ENCODE data around the gene MINPP1. TPM values are rescaled to one million over a fixed set of nuclear protein-coding genes. Genes with fewer than 3 reads are reported as not detected.
"Not testable (repeated sequence)": the region's sequence is repeated elsewhere in the genome, so short reads cannot be mapped to it uniquely, and the experiment has no call there.

The MINPP1 gene
- total RNA-seq, 1 donor from 2014 or later, result 14.3 TPM

DNA sequence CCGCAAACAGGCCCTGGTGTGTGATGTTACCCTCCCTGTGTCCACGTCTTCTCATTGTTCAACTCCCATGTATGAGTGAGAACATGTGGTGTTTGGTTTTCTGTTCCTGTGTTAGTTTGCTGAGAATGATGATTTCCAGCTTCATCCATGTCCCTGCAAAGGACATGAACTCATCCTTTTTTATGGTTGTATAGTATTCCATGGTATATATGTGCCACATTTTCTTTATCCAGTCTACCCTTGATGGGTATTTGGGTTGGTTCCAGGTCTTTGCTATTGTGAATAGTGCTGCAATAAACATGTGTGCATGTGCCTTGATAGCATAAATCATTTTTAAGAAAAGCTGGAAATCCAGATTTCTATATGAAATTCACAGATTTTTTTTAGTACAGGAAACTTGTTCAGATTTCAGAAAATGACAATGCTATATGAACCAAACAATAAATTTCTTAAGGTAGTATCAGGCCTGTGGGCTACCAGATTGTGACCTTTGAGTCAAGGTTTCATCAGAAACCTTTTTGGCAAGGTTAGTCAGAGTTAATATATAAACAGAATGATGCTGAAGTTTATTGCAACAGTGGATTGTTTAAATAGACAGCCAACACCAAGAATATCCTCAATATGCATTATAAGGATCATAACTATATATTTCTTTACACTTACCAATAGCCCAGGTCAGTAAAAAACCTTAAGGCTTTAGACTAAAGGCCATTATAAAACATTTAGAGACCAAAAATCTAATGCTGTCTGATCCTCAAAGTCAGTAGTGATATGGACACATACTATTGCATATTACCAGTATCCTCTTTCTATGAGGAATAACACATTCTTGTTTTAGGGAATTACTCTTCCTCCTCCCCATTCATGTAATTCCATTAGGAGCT lies 86.3 kb downstream of the MINPP1 start:
- no peaks in the 10 kb centered on the region for H3K36me3 ChIP-seq
- no peaks in the 10 kb centered on the region for H3K9me3 ChIP-seq
- no peak overlapping the region for H3K4me3 ChIP-seq
- no peak for DNase-seq (ENCODE audit: low spot score in 2 of 2)
- intact Hi-C loops (cut with DNase I), result no loop called here
- TF ChIP-seq, protein P1, sequence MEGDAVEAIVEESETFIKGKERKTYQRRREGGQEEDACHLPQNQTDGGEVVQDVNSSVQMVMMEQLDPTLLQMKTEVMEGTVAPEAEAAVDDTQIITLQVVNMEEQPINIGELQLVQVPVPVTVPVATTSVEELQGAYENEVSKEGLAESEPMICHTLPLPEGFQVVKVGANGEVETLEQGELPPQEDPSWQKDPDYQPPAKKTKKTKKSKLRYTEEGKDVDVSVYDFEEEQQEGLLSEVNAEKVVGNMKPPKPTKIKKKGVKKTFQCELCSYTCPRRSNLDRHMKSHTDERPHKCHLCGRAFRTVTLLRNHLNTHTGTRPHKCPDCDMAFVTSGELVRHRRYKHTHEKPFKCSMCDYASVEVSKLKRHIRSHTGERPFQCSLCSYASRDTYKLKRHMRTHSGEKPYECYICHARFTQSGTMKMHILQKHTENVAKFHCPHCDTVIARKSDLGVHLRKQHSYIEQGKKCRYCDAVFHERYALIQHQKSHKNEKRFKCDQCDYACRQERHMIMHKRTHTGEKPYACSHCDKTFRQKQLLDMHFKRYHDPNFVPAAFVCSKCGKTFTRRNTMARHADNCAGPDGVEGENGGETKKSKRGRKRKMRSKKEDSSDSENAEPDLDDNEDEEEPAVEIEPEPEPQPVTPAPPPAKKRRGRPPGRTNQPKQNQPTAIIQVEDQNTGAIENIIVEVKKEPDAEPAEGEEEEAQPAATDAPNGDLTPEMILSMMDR (IDR thresholded peaks at IDR 0.05), result no peak
- no peaks in the 10 kb centered on the region for H3K27me3 ChIP-seq
- no peak overlapping the region for H3K27ac ChIP-seq
- peaks cover 0 to 20% of the 10 kb centered on the region in 2 donors for H3K4me1 ChIP-seq

DNA sequence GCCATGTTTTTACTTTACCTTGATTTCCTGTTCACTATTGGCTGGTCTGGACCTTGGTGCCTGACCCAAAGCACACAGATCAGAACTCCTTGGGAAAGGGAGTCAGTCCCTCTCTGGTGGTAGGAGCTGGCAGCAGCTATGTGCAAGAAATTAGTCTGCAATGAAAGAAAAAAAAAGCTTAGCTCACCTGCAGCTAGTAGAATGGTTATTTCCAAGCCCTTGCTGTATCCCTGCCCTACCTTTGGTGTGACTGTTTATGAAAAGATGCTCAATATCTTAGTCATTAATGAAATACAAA lies 86.8 kb downstream of the MINPP1 start:
- intact Hi-C loops (cut with DNase I), result no loop called here
- Histone ChIP-seq H3K27ac (no peak overlapping the region), H3K4me3 (no peak overlapping the region), H3K27me3 (no peaks in the 10 kb centered on the region), H3K4me1 (peaks cover 0 to 20% of the 10 kb centered on the region in 2 donors), H3K36me3 (no peaks in the 10 kb centered on the region), H3K9me3 (no peaks in the 10 kb centered on the region)
- TF ChIP-seq, protein P1 (IDR thresholded peaks at IDR 0.05), result no peak
- DNase-seq (ENCODE audit: low spot score in 2 of 2), result no peak

DNA sequence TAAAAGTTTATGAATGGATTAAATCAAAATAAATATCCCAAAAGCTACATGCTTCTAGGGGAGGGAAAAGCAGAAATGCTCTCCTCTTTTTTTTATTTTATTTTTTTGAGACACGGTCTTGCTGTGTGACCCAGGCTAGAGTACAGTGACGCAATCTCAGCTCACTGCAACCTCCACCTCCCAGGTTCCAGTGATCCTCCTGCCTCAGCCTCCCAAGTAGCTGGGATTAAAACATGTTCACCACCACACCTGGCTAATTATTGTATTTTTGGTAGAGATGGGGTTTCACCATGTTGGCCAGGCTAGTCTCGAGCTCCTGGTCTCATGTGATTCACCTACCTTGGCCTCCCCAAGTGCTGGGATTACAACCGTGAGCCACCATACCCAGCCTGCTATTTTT lies 88.2 kb downstream of the MINPP1 start:
- H3K36me3 ChIP-seq; intact Hi-C loops (cut with DNase I); DNase-seq (ENCODE audit: low spot score in 2 of 2); H3K27ac ChIP-seq; H3K27me3 ChIP-seq; H3K9me3 ChIP-seq; H3K4me3 ChIP-seq: not testable (repeated sequence)
- H3K4me1 ChIP-seq, result peaks cover 0 to 20% of the 10 kb centered on the region in 2 donors

DNA sequence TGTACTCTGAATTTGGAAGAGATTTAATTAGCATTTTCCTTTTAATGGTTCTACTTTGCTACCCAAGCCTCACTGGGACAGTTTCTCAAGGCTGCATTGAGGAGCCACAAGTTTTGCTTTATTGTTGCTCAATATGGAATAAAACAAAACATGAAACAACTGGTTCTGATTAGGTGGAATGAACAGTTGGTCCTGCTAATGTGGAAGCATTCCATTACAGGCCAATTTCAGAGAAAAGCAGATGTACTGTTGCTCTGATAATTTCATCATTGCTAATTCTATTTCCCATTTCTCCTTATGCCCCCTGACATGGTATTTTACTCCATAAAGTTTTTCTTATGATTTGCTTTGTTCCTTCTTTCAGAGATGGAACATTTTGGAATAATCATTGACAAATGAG lies 89.0 kb downstream of the MINPP1 start:
- TF ChIP-seq, protein P1 (IDR thresholded peaks at IDR 0.05), result no peak
- H3K27ac ChIP-seq, result peak overlapping the region; percentile 13 to 27
- H3K36me3 ChIP-seq, result no peaks in the 10 kb centered on the region
- H3K27me3 ChIP-seq, result no peaks in the 10 kb centered on the region
- no peak overlapping the region for H3K4me3 ChIP-seq
- peaks cover 0 to 20% of the 10 kb centered on the region in 2 donors for H3K4me1 ChIP-seq
- intact Hi-C loops (cut with DNase I), result no loop called here
- no peaks in the 10 kb centered on the region for H3K9me3 ChIP-seq
- DNase-seq (ENCODE audit: low spot score in 2 of 2), result no peak

DNA sequence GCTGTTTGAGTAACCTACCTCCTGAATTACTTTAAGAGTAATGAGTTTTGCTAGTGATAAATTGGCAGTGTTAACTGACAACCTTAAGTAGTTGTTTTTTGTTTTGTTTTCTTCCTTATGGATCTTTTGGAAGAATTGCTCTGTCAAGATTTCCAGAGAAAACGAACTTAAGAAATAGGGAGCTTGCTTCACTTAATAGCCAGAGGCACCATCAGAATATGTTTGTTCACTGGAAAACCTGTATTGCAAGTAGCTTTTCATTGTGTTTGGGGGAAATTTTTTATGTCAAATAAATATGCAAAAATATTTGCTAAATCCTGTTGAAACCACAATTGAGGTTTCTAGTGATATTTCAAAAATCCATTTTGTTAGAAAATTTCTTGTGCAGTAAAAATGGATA lies 89.5 kb downstream of the MINPP1 start:
- no peak overlapping the region for H3K4me3 ChIP-seq
- H3K27ac ChIP-seq, result peak overlapping the region; percentile 27 to 53
- no peak for DNase-seq (ENCODE audit: low spot score in 2 of 2)
- H3K4me1 ChIP-seq, result peaks cover 0 to 22% of the 10 kb centered on the region in 2 donors
- TF ChIP-seq, protein P1 (IDR thresholded peaks at IDR 0.05), result no peak
- H3K9me3 ChIP-seq, result no peaks in the 10 kb centered on the region
- no peaks in the 10 kb centered on the region for H3K27me3 ChIP-seq
- intact Hi-C loops (cut with DNase I), result no loop called here
- H3K36me3 ChIP-seq, result no peaks in the 10 kb centered on the region

DNA sequence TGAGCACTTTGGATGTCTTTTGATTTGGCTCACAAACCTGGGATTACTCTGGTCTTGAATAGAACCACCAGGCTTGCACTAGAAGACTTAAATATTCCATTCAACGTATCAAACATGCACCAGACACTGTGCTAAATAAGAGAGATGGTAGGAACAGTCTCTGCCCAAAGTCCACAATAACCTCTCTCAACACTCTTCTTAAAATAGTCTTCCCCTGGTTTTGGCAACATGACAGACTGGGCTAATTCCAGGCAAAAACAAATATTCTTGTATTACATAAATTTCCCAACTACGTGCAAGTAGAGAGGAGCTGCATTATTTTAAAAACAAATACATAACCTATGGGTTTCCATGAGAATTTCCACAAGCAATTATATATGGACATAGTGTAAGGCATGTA lies 90.2 kb downstream of the MINPP1 start:
- no peaks in the 10 kb centered on the region for H3K27me3 ChIP-seq
- intact Hi-C loops (cut with DNase I), result no loop called here

More for the DNA sequence above, 90.2 kb downstream of the MINPP1 start:
- peak overlapping the region; percentile 27 to 53 for H3K27ac ChIP-seq
- DNase-seq (ENCODE audit: low spot score in 2 of 2), result no peak
- TF ChIP-seq, protein P1 (IDR thresholded peaks at IDR 0.05), result no peak
- H3K9me3 ChIP-seq, result no peaks in the 10 kb centered on the region
- H3K4me3 ChIP-seq, result no peak overlapping the region
- H3K36me3 ChIP-seq, result no peaks in the 10 kb centered on the region
- H3K4me1 ChIP-seq, result peaks cover 0 to 24% of the 10 kb centered on the region in 2 donors

Measured in ascending aorta (tissue), 2 donors.